Measurements from ENCODE around the gene PPP3CA.

The PPP3CA gene

DNA sequence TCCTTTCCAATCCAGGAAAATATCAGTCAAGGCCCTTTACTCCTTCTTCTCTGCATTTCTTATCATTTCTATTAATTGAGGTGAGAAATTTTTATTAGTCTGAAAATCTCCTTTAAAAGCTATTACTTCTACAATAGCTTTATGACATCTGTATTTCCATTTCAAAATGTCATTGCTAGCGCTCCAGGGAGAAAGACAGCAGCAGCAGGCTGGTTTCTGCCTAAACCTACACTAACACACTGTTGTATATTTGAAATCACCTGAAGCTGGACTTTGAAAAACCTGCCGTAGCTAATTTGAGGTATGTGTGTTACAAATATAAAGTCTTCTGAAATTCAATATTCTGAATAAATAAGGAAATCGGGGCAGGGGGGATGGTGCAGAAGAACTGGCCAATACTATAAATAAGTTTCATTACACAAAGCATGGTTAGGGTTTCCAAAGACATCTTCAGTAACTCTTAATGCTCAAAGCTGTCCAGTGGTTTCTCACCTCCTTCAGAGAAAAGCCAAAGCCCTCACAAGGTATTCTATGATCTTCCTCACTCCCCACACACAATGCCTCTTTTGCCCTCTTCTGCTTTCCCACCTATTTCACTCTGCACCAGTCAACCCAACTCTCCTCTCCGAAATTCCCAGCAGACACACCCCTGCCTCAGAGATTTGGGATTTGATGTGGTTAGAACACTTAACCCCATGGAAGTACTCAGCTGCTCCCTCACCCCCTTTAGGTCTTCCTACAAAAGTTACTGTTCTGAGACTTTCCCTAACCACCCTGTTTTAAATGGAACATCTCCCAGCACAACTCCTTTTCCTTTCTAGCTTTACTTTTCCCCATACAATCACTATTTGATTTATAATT, 122.7 kb downstream of the PPP3CA start:
- H3K9ac ChIP-seq: no peak overlapping the region
- no peaks in the 10 kb centered on the region for H3K27me3 ChIP-seq (ENCODE audit: control insufficient read depth, insufficient read depth, low read length)
- no peaks in the 10 kb centered on the region for H3K79me2 ChIP-seq
- TF ChIP-seq, protein P1, sequence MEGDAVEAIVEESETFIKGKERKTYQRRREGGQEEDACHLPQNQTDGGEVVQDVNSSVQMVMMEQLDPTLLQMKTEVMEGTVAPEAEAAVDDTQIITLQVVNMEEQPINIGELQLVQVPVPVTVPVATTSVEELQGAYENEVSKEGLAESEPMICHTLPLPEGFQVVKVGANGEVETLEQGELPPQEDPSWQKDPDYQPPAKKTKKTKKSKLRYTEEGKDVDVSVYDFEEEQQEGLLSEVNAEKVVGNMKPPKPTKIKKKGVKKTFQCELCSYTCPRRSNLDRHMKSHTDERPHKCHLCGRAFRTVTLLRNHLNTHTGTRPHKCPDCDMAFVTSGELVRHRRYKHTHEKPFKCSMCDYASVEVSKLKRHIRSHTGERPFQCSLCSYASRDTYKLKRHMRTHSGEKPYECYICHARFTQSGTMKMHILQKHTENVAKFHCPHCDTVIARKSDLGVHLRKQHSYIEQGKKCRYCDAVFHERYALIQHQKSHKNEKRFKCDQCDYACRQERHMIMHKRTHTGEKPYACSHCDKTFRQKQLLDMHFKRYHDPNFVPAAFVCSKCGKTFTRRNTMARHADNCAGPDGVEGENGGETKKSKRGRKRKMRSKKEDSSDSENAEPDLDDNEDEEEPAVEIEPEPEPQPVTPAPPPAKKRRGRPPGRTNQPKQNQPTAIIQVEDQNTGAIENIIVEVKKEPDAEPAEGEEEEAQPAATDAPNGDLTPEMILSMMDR (IDR thresholded peaks at IDR 0.05): no peak
- no peak overlapping the region for H3K4me2 ChIP-seq (ENCODE audit: low read length)
- no peak overlapping the region for H2AFZ ChIP-seq
- H3K9me3 ChIP-seq (ENCODE audit: control insufficient read depth, low read length): no peaks in the 10 kb centered on the region
- no peaks in the 10 kb centered on the region for H3K4me1 ChIP-seq
- H3K4me3 ChIP-seq (ENCODE audit: low read depth, low read length): no peak overlapping the region
- no peak overlapping the region for H3K27ac ChIP-seq
- no peaks in the 10 kb centered on the region for H3K36me3 ChIP-seq (ENCODE audit: control insufficient read depth, insufficient read depth, low read length)

DNA sequence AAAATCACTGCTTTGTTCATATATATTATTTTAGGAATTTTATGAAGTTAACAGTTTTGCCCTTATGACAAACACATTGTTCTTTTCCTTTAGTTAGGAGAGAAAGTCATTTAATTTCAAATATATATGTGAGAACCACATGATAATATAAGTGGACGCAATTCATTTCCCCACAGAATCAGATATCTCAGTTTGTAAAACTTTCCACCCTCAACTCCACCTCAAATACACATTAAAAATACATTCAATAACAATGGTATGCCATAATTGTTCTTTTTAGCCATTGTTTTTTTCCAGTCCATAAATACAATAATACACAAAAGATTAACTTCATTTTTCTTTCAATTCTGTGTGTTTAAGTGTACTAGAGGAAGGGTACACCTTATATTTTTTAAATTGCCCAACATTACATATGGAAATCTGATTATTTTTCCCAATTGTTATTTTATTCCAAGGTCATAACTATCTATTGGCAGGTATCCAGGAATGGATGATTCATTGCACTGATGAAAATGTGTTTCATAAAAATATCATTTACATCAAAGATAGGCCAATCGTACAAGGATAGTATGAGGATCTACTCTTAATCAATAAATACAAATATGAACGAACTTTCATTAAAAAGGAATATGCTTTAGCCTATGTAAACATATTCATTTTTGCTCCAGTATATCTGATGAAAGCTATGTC, 125.0 kb downstream of the PPP3CA start:
- Histone ChIP-seq H3K4me2 (ENCODE audit: low read length) (no peak overlapping the region), H3K79me2 (no peaks in the 10 kb centered on the region), H3K27me3 (ENCODE audit: control insufficient read depth, insufficient read depth, low read length) (no peaks in the 10 kb centered on the region), H3K36me3 (ENCODE audit: control insufficient read depth, insufficient read depth, low read length) (no peaks in the 10 kb centered on the region), H3K4me1 (no peaks in the 10 kb centered on the region), H3K27ac (no peak overlapping the region), H3K4me3 (ENCODE audit: low read depth, low read length) (no peak overlapping the region), H2AFZ (no peak overlapping the region), H3K9ac (no peak overlapping the region), H3K9me3 (ENCODE audit: control insufficient read depth, low read length) (no peaks in the 10 kb centered on the region)
- TF ChIP-seq, protein P1 (IDR thresholded peaks at IDR 0.05): no peak

DNA sequence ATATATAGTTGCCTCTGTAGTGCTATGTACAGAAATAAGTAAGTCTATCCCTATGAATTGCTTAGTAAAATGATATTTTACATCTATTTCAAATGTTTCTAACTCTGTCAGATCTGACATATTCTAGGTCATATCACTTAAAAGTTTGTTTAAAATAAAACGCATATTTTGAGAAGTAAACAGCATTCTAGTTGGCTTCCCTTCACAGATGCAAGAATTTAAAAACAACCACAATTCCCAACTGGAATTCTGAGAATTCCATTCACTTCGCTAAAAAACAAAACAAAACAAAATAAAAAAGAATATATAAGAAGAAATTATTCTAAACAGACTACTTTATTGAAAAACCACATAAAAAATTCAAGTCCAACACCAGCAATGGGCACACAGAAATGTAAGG, 126.0 kb downstream of the PPP3CA start:
- Histone ChIP-seq H3K36me3 (ENCODE audit: control insufficient read depth, insufficient read depth, low read length) (no peaks in the 10 kb centered on the region), H3K27me3 (ENCODE audit: control insufficient read depth, insufficient read depth, low read length) (no peaks in the 10 kb centered on the region), H3K4me1 (no peaks in the 10 kb centered on the region)

DNA sequence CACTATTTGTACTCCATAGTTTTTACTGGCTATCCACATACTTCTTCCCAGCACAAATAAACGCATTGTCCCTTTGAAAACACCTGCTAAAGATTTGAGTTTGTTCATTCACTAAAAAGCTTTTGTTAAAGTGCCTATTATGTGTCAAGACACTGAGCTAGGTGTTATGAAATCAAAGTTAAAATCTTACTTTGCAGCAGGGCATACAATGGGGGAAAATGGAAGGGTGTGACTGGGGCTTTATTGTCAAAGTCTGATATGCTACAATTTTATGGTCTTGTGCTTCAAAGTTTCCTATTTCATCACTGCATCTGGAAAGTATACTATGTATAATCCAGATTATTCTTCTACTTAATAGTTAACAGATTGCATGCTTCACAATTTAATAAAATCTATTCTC, 128.4 kb downstream of the PPP3CA start:
- H3K27me3 ChIP-seq (ENCODE audit: control insufficient read depth, insufficient read depth, low read length): no peaks in the 10 kb centered on the region
- TF ChIP-seq, protein P1 (IDR thresholded peaks at IDR 0.05): no peak
- H3K27ac ChIP-seq: no peak overlapping the region
- no peaks in the 10 kb centered on the region for H3K9me3 ChIP-seq (ENCODE audit: control insufficient read depth, low read length)
- H3K36me3 ChIP-seq (ENCODE audit: control insufficient read depth, insufficient read depth, low read length): no peaks in the 10 kb centered on the region
- H3K79me2 ChIP-seq: no peaks in the 10 kb centered on the region
- H3K9ac ChIP-seq: no peak overlapping the region
- no peak overlapping the region for H3K4me2 ChIP-seq (ENCODE audit: low read length)
- H3K4me1 ChIP-seq: no peaks in the 10 kb centered on the region
- no peak overlapping the region for H3K4me3 ChIP-seq (ENCODE audit: low read depth, low read length)
- H2AFZ ChIP-seq: no peak overlapping the region

More for the DNA sequence above, 126.0 kb downstream of the PPP3CA start:
- H2AFZ ChIP-seq: no peak overlapping the region
- H3K9me3 ChIP-seq (ENCODE audit: control insufficient read depth, low read length): no peaks in the 10 kb centered on the region
- no peak overlapping the region for H3K27ac ChIP-seq
- no peak overlapping the region for H3K4me3 ChIP-seq (ENCODE audit: low read depth, low read length)
- H3K79me2 ChIP-seq: no peaks in the 10 kb centered on the region
- TF ChIP-seq, protein P1 (IDR thresholded peaks at IDR 0.05): no peak
- no peak overlapping the region for H3K4me2 ChIP-seq (ENCODE audit: low read length)
- no peak overlapping the region for H3K9ac ChIP-seq
